Activated CD8-positive, alpha-beta T cell treated with anti-CD3 and anti-CD28 coated beads for 36 hours (primary cell): Measurements from ENCODE around the gene RFX8. TPM values are rescaled to one million over a fixed set of nuclear protein-coding genes. Genes with fewer than 3 reads are reported as not detected.

Source experiments
- ATAC-seq: fragments of 200-7000 bp; cut with Tn5 transposase; one replicate; pipeline ENCODE4 v1.10.0; 2021; ENCODE audit warnings: mild to moderate bottlenecking, moderate library complexity
- CTCF ChIA-PET: fragments of 350-600 bp; sonication (Branson Sonifier 250); formaldehyde crosslinking; loops from one replicate; lab custom pipeline; 2021; ENCODE audit warnings: antibody characterized with exemption; lab: Charles Lee
- POLR2A ChIA-PET: fragments of 350-600 bp; sonication (Branson Sonifier 250); formaldehyde crosslinking; loops from one replicate; lab custom pipeline; 2021; ENCODE audit warnings: antibody characterized with exemption; lab: Charles Lee
- DNase-seq: peaks from one replicate; pipeline ENCODE4 v3.0.0-alpha.2; 2020
- H3K27ac Mint-ChIP-seq: one replicate; pipeline ENCODE4 v1.8.0; 2021; ENCODE audit warnings: mild to moderate bottlenecking, mixed read lengths
- H3K27me3 Mint-ChIP-seq: one replicate; pipeline ENCODE4 v1.8.0; 2021; ENCODE audit warnings: mixed read lengths
- H3K36me3 Mint-ChIP-seq: one replicate; pipeline ENCODE4 v1.8.0; 2021; ENCODE audit warnings: low read depth, mixed read lengths
- H3K4me1 Mint-ChIP-seq: one replicate; pipeline ENCODE4 v1.8.0; 2021; ENCODE audit warnings: low read depth, mixed read lengths
- H3K4me3 Mint-ChIP-seq: one replicate; pipeline ENCODE4 v1.8.0; 2021; ENCODE audit warnings: mild to moderate bottlenecking, moderate library complexity, mixed read lengths
- H3K9me3 Mint-ChIP-seq: one replicate; pipeline ENCODE4 v1.8.0; 2021; ENCODE audit warnings: mixed read lengths
- CTCF ChIP-seq: fragments of 200-600 bp; IDR thresholded peaks from one replicate; pipeline ENCODE4 v1.8.0; 2022; ENCODE audit warnings: antibody characterized with exemption, mild to moderate bottlenecking
- intact Hi-C: fragments of 100-400 bp; cut with micrococcal nuclease; formaldehyde crosslinking; loops from one replicate; pipeline ENCODE4 v1.10.0; 2022
- total RNA-seq, 2 experiments: library from RNA; stranded (reverse); gene quantifications; one replicate each; pipeline ENCODE4 v1.2.3, GENCODE V29; 2021

RFX8 gene
- total RNA-seq, 2 experiments from 2014 or later = 0.18 TPM; not detected in 1

- H3K4me3 Mint-ChIP-seq = no peak overlapping the region
- ChIA-PET CTCF (interaction anchor here (0.9 to 1.4 kb wide), 2 partner anchors 19 to 145 kb away, joined by 3 to 4 read pairs; no protein-coding TSS in a partner anchor), POLR2A (no interaction called here)
- no peak for ATAC-seq
- H3K36me3 Mint-ChIP-seq = no peaks in the 10 kb centered on the region
- intact Hi-C loops = no loop called here
- H3K4me1 Mint-ChIP-seq = peaks cover 16% of the 10 kb centered on the region
- no peaks in the 10 kb centered on the region for H3K9me3 Mint-ChIP-seq
- DNase-seq = no peak
- TF ChIP-seq CTCF = no peak
- H3K27me3 Mint-ChIP-seq = no peaks in the 10 kb centered on the region
- H3K27ac Mint-ChIP-seq = no peak overlapping the region
These were observed 12.1 kb upstream of the RFX8 start for GRCh38 chr2:101486994-101487393.

- no peaks in the 10 kb centered on the region for H3K36me3 Mint-ChIP-seq
- DNase-seq (peak; percentile 31), ATAC-seq (peak; percentile 64)
- intact Hi-C loops = no loop called here
- CTCF ChIA-PET = interaction anchor here (0.9 to 1.4 kb wide), 2 partner anchors 20 to 144 kb away, joined by 3 to 4 read pairs; no protein-coding TSS in a partner anchor
- H3K27ac Mint-ChIP-seq = no peak overlapping the region
- TF ChIP-seq CTCF = no peak
- peaks cover 16% of the 10 kb centered on the region for H3K4me1 Mint-ChIP-seq
- no peaks in the 10 kb centered on the region for H3K9me3 Mint-ChIP-seq
- H3K4me3 Mint-ChIP-seq = no peak overlapping the region
- POLR2A ChIA-PET = interaction anchor here (1.0 kb wide), 1 partner anchor 12 kb away, joined by 3 read pairs; the partner anchor contains the start of gene RFX8
- H3K27me3 Mint-ChIP-seq = no peaks in the 10 kb centered on the region
These were observed 11.4 kb upstream of the RFX8 start for GRCh38 chr2:101486258-101486701.

- H3K36me3 Mint-ChIP-seq = no peaks in the 10 kb centered on the region
- H3K4me1 Mint-ChIP-seq = peaks cover 16% of the 10 kb centered on the region
- no peak for TF ChIP-seq CTCF
- DNase-seq (no peak), ATAC-seq (no peak)
- H3K9me3 Mint-ChIP-seq = no peaks in the 10 kb centered on the region
- ChIA-PET POLR2A (interaction anchor here (1.0 kb wide), 1 partner anchor 11 kb away, joined by 3 read pairs; the partner anchor contains the start of gene RFX8), CTCF (interaction anchor here (0.9 to 1.4 kb wide), 2 partner anchors 144 to 286 kb away, joined by 3 to 4 read pairs; no protein-coding TSS in a partner anchor)
- H3K4me3 Mint-ChIP-seq = no peak overlapping the region
- intact Hi-C loops = no loop called here
- H3K27ac Mint-ChIP-seq = no peak overlapping the region
- no peaks in the 10 kb centered on the region for H3K27me3 Mint-ChIP-seq
These were observed 10.9 kb upstream of the RFX8 start for GRCh38 chr2:101485856-101486255.

GRCh38 chr2:101480764-101481163 lies 5.9 kb upstream of the RFX8 start:
- intact Hi-C loops = no loop called here
- Mint-ChIP-seq H3K4me1 (no peaks in the 10 kb centered on the region), H3K9me3 (no peaks in the 10 kb centered on the region), H3K27me3 (peaks cover 3% of the 10 kb centered on the region), H3K4me3 (no peak overlapping the region), H3K27ac (no peak overlapping the region), H3K36me3 (no peaks in the 10 kb centered on the region)
- no peak for ATAC-seq
- DNase-seq = no peak
- POLR2A ChIA-PET = no interaction called here
- no peak for TF ChIP-seq CTCF
- CTCF ChIA-PET = no interaction called here

- CTCF ChIA-PET = no interaction called here
- ATAC-seq (no peak), DNase-seq (no peak)
- intact Hi-C loops = no loop called here
- Mint-ChIP-seq H3K4me1 (peaks cover 6% of the 10 kb centered on the region), H3K4me3 (no peak overlapping the region), H3K27me3 (peaks cover 5% of the 10 kb centered on the region), H3K27ac (no peak overlapping the region), H3K9me3 (no peaks in the 10 kb centered on the region), H3K36me3 (no peaks in the 10 kb centered on the region)
- no peak for TF ChIP-seq CTCF
- POLR2A ChIA-PET = no interaction called here
These were observed 4.9 kb upstream of the RFX8 start for GRCh38 chr2:101479810-101480209.
